MV-4-11 (cell line): ENCODE data around the gene TFG.

Experiments used
- DNase-seq: peaks from one replicate; lab custom pipeline; 2025; lab: John Stamatoyannopoulos, UW

The TFG gene

DNA sequence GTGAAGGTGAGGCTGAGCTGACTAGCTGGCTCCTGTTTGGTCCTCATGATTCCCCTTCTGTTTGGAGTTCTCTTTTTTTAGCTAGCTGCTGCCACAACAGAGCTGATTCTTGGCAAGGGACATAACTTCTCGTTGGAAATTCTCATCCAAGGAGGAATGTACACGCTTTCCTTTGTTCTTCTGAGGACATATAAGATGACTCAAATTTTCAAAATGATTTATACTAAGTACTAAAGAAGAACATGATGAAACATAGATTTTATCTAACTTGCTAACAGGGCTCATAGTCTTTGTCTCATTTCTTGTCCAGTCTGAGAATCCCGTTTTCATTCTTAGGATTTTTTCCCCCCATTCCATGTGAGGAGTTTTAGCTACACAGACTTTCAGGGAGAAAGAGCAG lies 2.9 kb upstream of the TFG start:
- no peak for DNase-seq

DNA sequence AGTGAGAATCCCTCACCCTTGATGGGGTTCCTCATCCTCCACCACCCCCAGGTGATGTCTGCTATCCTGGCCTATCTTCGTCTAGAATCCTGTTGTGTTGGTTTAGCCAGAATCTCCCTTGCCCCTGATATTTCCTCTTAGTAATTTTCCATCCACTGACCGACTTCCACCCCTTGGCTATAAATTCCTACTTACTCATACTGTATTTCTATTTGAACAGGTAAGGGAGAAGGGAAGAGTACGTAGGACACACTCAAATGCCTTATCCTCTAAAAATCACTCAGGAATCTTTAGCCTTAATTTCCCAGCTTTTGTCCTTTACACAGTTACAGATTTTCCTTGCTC lies 678 bp upstream of the TFG start:
- DNase-seq = no peak

DNA sequence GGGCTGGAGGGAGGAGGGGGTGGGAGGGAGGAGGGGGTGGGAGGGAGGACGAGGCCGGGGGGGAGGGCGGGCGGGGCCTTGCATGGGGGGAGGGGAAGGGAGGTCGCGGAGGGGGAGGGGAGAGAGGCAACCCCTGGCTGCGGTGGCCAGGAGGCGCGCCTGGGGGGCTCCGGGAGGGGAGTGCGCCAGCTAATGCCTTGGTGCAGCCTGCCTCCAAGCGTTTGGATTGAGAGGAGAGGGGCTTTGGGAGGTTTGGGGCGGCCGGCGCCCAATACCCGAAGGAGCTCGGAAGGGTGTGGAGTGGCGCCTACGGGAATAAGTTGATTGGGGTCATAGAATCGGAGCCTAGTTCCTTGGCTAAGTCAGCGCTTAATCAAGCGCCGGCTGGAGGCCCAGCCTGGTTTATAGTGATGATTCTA lies 557 bp downstream of the TFG start:
- no peak for DNase-seq

DNA sequence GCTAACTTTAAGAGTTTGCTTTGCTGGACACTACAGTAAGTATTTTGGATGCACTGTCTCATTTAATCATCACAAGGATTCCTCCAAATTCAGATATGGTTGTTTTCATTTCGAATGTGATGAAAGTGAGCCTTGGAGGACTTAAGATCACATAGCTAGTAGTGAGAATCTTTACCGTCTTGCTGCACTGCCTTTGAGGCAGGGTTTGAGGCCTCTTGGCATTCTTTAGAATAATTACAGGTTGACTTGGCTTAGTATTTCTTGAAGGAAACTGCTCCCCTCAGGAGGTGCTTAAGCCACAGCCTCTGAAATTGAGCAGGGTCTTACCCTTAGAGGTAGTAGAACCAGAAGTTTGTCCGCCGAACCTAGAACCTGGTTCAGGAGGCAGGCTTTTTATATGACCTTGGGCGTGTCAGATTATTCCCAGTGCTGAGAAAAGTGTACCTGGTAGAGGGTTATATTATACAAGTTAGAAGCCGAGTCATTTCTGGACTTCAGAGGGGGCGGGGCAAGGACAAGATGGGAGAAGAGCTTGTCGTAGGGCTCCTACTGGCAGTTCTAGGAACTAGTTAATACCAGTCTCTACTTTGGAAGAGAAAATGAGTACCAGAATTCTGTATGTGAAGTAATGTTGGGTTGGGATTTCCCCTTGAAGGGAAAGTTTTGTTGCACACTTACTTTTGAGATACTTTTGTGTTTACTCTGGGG lies 1.1 kb downstream of the TFG start:
- peak; percentile 61 for DNase-seq

DNA sequence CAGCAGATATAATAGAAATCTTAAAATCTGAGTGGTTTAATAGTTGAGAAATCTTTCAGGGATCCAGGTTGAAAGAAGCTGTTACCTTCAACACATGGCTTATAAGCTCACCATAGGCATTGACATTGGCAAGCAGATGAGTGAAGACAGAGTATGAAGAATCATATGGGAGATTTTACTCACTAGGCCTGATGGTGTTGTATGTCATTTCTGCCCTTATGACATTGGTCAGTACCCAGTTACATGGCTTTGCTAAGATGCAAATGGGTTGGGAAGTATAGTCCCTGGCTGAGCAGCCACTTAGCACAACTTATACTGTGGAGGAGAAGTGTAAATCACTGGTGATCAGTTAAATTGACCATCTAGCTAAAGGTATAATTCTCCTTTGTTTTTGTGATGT lies 5.9 kb downstream of the TFG start:
- DNase-seq = no peak

DNA sequence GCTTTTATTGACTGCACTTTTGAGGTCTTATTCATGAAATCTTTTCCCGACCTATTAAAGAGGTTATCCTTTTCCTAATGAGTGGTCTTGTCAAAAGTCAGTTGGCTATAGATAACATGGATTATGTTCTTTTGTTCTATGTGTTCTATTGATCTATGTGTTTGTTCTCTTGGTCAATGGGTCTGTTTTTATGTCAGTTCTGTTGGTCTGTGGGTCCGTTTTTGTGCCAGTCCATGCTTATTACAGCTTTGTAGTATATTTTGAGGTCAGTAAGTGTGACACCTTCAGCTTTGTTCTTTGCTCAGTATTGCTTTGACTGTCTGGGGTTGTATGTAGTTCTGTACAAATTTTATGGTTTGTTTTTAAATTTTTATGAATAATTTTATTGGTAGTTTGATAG lies 7.8 kb downstream of the TFG start:
- DNase-seq = no peak

DNA sequence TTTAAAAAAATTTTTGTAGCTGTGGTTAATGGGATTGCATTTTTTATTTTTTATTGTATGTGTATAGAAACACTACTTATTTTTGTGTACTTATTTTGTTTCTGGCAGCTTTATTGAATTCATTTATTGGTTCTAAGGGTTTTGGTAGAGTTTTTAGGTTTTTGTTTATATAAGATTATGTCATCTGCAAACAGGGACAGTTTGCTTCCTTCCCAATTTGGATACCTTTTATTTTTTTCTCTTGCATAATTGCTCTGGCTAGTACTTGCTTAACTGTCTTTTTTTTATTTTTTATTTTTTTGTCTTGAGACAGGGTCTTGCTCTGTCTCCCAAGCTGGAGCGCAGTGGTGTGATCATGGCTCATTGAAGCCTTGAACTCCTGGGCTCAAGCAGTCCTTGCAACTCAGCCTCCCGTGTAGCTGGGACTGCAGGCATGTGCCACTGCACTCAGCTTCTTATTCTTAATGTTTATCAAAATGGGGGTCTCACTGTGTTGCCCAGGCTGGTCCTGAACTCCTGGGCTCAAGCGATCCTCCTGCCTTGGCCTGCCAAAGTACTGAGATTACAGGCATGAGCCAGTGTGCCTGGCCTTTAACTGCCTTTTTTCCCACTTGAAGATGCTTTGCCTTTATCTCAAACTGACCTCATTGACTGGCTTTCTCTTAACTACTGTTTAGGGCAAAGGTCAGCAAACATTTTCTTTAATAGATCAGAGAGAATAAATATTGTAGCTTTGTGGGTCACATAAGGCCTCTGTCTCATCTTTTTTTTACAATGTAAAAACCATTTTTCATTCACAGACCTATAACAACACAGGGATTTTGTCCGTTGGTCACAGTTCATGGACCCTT lies 8.6 kb downstream of the TFG start:
- no peak for DNase-seq

DNA sequence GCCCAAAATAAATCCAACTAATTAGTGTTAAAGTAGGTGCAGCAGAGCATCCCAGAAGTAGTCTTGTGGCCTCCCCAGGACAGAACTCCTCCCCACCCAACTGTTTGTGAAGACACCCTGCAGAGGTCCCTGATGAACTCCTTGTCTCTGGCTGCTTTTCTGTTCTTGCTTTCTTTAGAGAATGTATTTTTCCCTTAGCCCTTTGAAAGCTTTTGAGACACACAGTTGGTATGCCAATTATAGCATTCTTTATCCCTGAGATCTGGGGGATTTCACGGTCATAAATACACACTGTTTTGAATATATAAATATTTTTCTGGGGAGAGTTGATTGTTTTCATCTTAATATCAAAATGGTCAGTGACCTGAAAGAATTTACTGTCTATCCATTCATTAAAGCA lies 9.8 kb downstream of the TFG start:
- DNase-seq = no peak

DNA sequence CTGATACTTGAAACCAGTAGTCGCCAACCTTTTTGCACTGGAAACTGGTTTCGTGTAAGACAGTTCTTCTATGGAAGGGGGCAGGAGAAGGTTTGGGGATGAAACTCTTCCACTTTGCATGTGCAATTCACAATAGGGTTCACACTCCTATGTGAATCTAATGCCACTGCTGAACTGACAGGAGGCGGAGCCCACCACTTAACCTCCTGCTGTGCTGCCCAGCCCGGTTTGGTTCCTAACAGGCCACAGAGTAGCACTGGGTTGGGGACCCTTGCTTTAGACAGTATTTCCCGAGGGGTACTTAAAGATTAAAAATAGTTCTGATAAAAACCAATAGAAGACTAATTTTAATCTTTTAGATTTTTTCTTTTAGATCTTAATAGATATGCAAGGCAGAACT lies 11.1 kb downstream of the TFG start:
- no peak for DNase-seq

DNA sequence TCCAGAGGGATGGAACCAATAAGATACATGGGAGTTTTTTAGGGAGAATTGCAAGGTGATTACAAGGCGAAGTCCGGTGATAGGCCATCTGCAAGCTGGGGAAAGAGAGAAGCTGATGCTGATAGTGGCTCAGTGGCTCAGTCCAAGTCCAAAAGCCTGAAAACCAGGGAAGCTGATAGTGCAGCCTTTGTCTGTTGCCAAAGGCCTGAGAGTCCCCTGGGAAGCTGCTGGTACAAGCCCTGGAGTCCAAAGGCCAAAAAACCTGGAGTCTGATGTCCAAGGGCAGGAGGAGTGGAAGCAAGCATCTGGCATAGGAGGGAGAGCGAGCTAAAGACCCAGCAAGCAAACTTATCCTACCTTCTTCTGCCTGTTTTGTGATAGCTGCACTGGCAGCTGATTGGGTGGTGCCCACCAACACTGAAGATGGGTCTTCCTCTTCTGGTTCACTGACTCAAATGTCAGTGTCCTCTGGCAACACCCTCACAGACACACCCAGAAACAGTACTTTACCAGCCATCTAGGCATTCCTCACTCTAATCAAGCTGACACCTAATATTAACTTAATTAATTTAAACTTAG lies 16.7 kb downstream of the TFG start:
- DNase-seq = no peak

DNA sequence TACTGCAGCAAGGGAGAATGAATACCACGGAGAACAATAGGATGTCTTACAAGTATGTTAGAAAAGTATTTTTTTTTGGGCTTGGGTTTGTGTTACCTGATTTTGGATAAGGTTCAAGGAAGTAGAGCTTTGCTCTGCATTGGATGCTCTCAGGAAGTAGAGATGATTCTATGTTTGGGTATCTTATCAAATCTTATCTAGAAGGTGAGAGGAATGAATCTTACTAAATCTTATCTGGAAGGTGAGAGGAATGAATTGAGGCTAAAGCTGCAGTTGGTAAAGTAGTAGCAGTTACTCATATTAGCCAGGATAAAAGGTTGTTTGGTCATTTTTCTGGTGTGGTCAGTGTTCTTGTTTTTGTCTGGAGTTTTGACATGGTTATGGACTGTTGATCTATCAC lies 17.4 kb downstream of the TFG start:
- no peak for DNase-seq

DNA sequence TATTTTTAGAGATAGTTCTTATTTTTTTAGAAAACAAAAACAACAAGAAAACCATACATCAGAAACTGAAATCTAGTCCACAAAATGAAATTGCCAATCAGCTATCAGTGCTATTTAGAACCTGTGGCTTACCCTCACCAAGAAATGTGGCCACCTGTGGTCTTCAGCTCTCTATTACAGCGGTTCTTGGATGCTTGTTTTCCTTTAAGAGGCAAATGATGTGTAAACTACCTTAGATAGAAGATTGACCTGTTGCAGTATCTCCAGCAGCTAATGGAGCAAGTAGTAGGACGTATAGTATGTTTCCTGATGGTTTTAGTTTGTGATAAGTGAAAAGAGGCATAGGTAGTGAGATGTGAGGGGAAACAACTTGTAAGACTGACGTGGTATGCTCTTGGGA lies 21.2 kb downstream of the TFG start:
- DNase-seq = no peak

DNA sequence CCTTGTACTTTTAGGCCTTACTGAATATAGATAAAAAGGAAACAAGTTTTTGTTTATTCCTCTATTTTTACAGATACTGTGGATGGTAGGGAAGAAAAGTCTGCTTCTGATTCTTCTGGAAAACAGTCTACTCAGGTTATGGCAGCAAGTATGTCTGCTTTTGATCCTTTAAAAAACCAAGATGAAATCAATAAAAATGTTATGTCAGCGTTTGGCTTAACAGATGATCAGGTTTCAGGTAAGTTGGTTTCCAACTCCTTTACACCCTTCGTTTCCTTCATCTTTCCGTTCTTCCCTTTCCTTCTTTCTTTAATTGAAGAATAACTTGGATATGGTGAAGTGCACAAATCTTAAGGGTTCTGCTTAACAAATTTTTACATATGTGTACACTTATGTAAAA lies 23.1 kb downstream of the TFG start:
- no peak for DNase-seq

DNA sequence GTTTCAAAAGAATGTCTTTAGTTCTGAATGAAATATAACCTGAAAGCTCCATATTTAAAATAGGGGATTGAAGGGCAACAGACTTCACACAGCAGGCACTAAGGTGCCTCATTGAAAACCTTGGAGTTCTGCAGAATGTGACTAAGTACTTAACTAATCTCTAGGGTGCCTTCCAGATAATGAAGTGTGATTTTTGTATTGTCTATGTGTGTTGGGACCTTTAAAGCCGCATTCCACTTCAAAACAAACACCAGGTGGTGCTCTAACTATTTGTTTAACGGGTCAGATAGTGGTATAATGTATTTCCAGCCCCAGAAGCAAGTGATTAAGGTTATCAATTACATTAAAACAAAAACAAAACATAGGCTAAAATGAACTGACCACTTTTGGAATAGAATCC lies 28.0 kb downstream of the TFG start:
- DNase-seq = no peak

DNA sequence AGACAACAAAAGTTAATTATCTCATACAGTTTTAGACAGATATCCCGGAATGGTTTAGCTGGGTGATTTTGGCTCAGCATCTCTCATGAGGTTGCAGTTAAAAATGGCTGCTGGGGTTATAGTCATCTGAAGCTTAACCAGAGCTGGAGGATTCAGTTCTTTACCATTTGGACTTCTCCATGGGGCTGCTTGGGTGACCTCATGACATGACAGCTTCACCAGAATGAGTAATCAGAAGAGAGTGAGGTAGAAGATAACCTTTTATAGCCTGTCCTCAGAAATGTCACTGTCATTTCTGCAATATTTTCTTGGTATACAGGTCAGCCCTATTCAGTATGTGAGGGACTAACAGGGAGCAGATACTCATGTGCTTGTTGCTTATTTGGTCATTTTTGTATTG lies 30.9 kb downstream of the TFG start:
- no peak for DNase-seq

DNA sequence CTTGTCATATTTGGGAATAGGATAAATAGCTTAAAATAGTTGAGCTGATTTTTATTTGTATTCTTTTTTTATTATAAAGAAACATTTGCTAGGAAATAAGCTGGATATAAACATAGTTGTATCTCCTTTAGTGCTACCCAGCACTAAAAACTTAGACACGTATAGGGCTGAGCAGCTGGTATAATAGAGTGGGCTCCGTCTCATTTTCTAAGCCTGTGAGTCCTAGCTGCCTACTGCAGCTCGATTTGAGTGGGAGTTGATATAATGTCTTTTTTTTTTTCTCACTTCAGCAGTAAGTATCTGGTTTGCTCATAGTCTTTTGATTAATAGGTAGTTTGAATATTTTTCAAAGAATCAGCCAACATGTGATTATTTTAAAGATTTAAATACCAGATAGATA lies 34.2 kb downstream of the TFG start:
- DNase-seq = no peak

DNA sequence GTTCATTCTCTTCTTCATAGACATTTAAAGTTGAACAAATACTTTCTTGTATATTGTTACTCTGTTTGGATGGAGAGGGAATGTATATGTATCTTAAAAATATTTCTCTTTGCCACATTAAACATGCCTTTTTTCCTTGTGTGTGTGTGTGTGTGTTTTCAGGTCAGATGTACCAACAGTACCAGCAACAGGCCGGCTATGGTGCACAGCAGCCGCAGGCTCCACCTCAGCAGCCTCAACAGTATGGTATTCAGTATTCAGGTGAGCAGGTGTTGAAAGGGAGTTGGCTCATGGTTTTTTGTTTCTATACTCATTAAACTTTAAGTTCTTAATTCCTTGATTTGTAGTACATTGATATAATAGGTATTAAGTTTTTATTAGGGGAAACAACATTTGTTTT lies 35.4 kb downstream of the TFG start:
- DNase-seq = no peak

DNA sequence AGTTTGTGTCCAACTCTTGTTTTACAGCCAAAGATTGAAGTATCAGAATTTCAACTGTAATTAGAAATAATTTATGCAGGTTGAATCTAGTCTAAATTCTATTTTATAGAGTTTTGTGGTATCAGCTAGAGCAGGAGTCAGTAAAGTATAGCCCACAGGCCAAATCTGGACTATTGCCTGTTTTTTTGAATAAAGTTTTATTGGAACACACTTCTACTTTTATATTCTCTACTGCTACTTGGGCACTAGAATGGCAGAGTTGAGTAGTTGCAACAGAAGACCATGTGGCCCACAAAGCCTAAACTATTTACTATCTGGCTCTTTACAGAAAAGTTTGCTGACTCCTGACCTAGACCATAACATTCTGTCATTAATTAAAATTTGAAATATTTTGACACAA lies 36.3 kb downstream of the TFG start:
- no peak for DNase-seq

DNA sequence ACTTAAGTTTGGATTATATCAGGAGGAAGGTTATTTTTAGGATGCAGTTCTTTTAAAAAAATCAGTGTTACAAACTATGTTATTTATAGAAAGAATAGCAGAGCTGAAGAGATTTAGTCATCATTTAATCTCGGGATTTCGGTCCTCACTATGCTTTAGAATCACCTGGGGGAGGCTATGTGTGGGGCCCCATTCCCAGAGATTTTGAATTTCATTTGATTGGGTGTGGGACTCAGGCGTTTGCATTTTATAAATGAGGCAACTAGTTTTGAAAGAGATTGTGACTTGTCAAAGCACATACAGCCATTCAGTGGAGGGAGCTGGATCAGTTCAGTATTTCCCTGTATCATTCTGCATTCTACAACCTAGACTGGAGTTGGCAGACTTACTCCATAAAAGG lies 36.8 kb downstream of the TFG start:
- DNase-seq = no peak

DNA sequence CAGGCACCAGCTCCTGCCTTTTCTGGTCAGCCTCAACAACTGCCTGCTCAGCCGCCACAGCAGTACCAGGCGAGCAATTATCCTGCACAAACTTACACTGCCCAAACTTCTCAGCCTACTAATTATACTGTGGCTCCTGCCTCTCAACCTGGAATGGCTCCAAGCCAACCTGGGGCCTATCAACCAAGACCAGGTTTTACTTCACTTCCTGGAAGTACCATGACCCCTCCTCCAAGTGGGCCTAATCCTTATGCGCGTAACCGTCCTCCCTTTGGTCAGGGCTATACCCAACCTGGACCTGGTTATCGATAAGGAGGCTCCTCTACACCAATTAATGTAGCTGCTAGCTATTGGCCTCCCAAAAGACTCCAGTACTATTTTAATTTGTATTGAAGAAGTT lies 38.9 kb downstream of the TFG start:
- no peak for DNase-seq

DNA sequence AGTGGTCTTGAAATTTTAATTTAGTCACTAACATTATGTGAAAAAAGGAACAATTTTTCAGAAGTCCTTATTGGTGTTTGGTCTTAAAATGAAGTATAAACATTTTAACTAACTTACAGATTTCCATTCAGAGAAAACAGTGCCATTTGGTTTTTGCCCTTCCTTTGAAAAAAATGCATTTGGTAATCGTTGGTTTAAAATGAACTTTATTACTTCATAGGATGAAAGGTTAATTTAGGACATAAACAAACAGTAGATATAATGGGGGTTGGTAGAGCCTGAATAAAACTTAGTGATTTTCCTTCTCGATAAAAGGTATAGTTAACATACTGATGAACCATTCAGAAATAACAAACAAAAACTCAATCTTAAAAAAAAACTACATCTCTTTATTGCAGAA lies 39.7 kb downstream of the TFG start:
- DNase-seq = no peak

DNA sequence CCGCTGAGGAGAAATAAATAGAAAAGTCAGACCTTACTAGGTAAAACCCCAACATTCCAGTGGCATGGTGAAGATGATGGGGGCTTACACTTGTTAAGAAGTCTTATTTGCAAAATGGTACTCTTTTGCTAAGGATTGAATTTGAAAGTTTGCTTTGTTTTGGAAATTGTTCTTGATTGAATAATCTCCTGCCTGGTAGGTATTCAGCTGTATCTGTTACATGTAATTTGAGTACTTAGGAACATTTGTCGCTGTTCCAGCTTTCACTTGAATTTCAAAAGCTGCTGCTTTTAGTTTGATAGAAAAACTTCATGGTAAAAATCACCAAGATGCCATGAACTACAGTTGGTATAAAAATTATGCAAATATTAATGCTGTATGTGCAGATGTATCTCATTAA lies 44.6 kb downstream of the TFG start:
- no peak for DNase-seq

DNA sequence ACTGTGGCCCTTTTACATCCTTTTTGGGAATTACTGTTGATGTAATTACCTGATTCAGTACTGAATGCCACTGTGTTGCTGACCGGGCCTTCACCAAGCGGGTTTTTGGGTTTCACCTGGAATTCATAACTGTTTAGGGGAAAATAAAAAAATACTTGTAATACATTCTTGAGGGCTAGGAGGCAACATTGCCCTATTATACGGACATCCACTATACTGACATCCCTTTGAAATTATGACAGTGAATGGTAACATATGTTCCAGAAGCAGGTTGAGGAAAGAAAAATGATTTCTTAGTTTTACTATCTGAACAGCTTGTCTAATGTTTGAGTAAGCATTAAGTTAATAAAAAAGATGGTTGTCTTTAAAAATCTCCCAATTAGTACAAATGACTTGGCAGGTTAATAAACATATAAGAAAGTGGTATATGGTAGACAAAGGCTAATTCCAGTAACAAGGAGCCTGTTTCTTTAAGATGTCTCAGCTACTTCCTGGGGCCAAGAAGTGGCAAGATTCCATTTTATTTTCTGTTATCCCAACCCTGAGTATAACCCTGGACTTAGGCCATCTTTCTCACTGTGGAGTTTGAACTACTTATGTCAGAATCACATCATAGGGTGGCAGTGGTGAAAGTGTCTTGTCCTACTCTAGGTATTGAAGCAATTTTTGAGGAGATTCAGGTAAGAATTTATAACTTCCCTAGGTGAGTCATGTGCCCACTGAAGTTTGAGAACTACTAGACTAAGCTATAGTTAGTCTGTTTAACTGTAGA lies 45.5 kb downstream of the TFG start:
- DNase-seq = no peak
